ENCODE measurements around the gene AARS1.
"Not testable (repeated sequence)": the region's sequence is repeated elsewhere in the genome, so short reads cannot be mapped to it uniquely, and the experiment has no call there.

GRCh38 chr16:70225430-70225829 lies 63.9 kb downstream of the AARS1 start:
- not testable (repeated sequence) for TF ChIP-seq MYC (IDR thresholded peaks at IDR 0.05; ENCODE audit: low read depth, low read length); POLR2A (IDR thresholded peaks at IDR 0.05; ENCODE audit: low read depth, low read length); CTCF (IDR thresholded peaks at IDR 0.05; ENCODE audit: extremely low read depth in 1 of 2, insufficient read depth in 1 of 2, low read depth in 1 of 2, low read length in 2 of 2)

Measured in endothelial cell of umbilical vein (primary cell).